Pancreas (tissue), 10 donors: Measurements from ENCODE around the gene ANXA3. TPM values are rescaled to one million over a fixed set of nuclear protein-coding genes. Genes with fewer than 3 reads are reported as not detected.

ENCODE experiments used
- ATAC-seq, 4 donors: fragments of 200-7000 bp; cut with Tn5 transposase; one replicate each; pipeline versions ENCODE4 v1.8.0 to v1.9.1; 2020; ENCODE audit warnings: mild to moderate bottlenecking in 4 of 4, moderate library complexity in 4 of 4
- DNase-seq, 6 donors: peaks; one replicate each; pipeline ENCODE4 v3.0.0-alpha.2; 2020
- FAIRE-seq: peaks from 2 replicates; lab custom pipeline; 2012; peaks lifted over from hg19 to GRCh38; lab: Jason Lieb, UNC
- H3K27ac ChIP-seq, 4 donors: fragments of 200-600 bp; sonication (generic); 1 replicate in 3 of 4; 2 replicates in 1 of 4; pipeline versions ENCODE4 v1.5.0 to v1.8.0; 2020
- H3K27me3 ChIP-seq, 4 donors: fragments of 200-600 bp; one replicate each; pipeline ENCODE4 v1.8.0; 2021
- H3K36me3 ChIP-seq, 3 donors: fragments of 200-600 bp; sonication (generic) in 1 of 3; one replicate each; pipeline versions ENCODE4 v1.5.0 to v1.8.0; 2020 to 2021
- H3K4me1 ChIP-seq, 3 donors: fragments of 200-600 bp; one replicate each; pipeline ENCODE4 v1.8.0; 2021
- H3K4me3 ChIP-seq, 4 donors: fragments of 200-600 bp; sonication (generic) in 2 of 4; one replicate each; pipeline versions ENCODE4 v1.5.0 to v1.8.0; 2020 to 2021
- H3K9me3 ChIP-seq, 4 donors: fragments of 200-600 bp; one replicate each; pipeline ENCODE4 v1.8.0; 2021
- CTCF ChIP-seq, 4 donors: fragments of 200-600 bp; sonication (generic) in 3 of 4; IDR thresholded peaks; one replicate each; pipeline versions ENCODE4 v1.5.0 to v1.8.0; 2021; ENCODE audit warnings: antibody characterized with exemption in 4 of 4
- WGBS, 2 donors: extraction: QIAGEN DNeasy Blood & Tissue Kit; methylation state at CpG; one replicate each; pipeline ENCODE4 v1.1.7; 2013; 5-methylcytosine and 5-hydroxymethylcytosine counted together
- intact Hi-C, 3 donors: fragments of 100-400 bp; cut with DNase I; formaldehyde crosslinking; loops; one replicate each; pipeline versions ENCODE4 v1.11.1 to v1.14.2; 2022
- polyA plus RNA-seq, 2 donors: library from polyadenylated mRNA; stranded (reverse); fragments of 200-250 nt; gene quantifications; one replicate each; pipeline ENCODE4 v1.2.3, GENCODE V29; 2013
- total RNA-seq, 6 donors: library from RNA; stranded (reverse); fragmentation: NEBNext Ultra II Directional in 4 of 6; extraction: Animal tissue kit (Norgen Biotek cat#: 25700) in 4 of 6; gene quantifications; one replicate each; pipeline versions ENCODE4 v1.2.1 to v1.2.4, GENCODE V29; 2021 to 2023
- donor health status: healthy with polysubstance abuse.
- donor health status: DM: no; HTN: no; CAD: no; lungs with moderate emphysema.
- donor health status: DM: no; HTN: no; CAD: no.
- donor health status: control.
- donor health status: control.
- donor health status: Bipolar disorder and iron deficiency.
- donor health status: DM: yes; HTN: yes; CAD: no.
- donor health status: DM: no; HTN: no; CAD: no.
- donor health status: DM: no; HTN: no; CAD: no.
- donor health status: DM: yes; HTN: yes; CAD: no.

Gene ANXA3
- total and polyA plus RNA-seq, 8 donors = 18.7 to 64.8 (median 29.6) TPM

DNA sequence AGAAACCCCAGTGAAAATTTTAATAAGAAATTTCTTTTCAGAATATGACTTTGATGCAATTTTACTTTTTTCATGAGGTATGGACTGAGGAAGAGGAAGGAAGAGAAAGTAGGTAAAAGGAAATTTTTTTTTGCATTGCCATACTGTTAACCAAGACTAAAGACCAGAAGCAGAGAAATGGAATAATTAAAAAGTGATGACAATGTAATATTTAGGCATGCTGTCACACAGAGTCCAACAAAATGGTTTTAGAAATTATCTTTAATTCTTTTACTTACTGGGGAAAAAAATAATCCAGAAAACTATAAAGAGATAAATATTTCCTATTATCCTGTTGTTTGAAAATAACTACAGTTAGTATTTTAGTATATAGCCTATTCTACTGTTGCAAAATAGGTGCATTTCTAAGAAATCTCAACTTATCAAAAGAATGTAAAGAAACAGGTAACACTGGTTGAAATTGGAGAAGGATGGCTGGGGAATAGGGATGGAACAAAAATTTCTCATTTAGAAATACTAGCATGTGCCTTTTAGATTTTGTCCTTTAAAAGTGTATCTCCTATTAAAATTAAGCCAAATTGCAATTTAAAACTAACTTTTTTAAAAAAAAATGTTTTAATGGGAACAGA lies 92.6 kb downstream of the ANXA3 start:
- Histone ChIP-seq H3K4me3 (no peak overlapping the region), H3K4me1 (peaks cover 0 to 12% (median 11%) of the 10 kb centered on the region in 3 donors), H3K27ac (no peak overlapping the region), H3K27me3 (no peaks in the 10 kb centered on the region), H3K9me3 (no peaks in the 10 kb centered on the region), H3K36me3 (no peaks in the 10 kb centered on the region)
- no peak for TF ChIP-seq CTCF (IDR thresholded peaks at IDR 0.05)
- DNase-seq (no peak), FAIRE-seq (no peak), ATAC-seq (no peak)
- intact Hi-C loops = no loop called here

GRCh38 chr4:78644744-78645330 lies 93.3 kb downstream of the ANXA3 start:
- H3K27me3 ChIP-seq = no peaks in the 10 kb centered on the region
- intact Hi-C loops = no loop called here
- peak overlapping the region in 2 of 4 donors; percentile 64 to 76 for H3K27ac ChIP-seq
- H3K4me3 ChIP-seq = no peak overlapping the region
- 34 to 47% methylated on average over 4 of the region's 4 CpGs for WGBS, 2 donors
- peaks cover 0 to 12% (median 11%) of the 10 kb centered on the region in 3 donors for H3K4me1 ChIP-seq
- peak; percentile 95 for FAIRE-seq
- H3K9me3 ChIP-seq = no peaks in the 10 kb centered on the region
- DNase-seq = peak in 2 of 6 donors; percentile 27 to 52
- ATAC-seq = peak; percentile 83 to 96 (median 91)
- H3K36me3 ChIP-seq = no peaks in the 10 kb centered on the region
- peak; percentile 55 to 81 (median 70) for TF ChIP-seq CTCF (IDR thresholded peaks at IDR 0.05)

DNA sequence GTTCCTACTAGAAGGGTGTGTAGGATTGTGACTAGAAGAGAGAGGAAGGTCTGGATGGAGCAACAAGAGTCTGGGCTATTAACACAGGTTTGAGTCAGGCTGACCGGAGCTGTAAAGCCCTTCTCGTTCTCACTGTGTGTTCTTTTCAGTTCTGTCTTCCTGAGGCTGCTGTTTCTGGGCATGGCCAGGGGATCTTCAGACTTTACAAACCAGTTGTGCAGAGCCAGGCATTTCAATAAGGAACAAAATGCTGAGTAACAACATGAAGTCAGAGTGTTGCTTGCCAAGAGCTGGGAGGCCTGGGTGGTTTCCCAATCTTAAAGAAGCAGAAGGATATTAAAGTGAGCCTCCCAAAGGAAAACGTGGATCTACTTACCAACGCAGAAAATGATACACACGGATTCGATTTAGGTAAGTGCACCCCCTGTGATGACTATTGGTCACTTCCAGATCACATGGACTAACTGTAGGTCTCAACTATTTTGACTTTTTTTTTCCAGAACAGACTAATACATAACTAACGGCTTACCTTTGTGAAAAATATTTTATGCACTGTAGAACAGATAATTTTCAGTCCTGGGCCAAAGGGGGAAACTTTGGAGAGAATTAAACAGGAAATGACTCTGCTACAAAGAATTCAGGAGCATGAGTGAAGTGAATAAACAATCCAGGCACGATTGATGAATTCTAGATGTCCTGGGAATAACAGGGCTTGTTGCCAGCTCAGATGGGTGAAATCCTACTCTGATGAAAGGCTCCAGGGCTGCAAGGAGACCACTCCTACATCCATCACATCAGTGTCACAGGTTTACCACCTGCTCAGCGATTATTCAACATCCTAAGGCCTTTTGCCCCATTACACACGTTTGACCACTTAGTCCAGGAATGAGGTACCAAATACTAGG lies 94.5 kb downstream of the ANXA3 start:
- Histone ChIP-seq H3K4me3 (no peak overlapping the region), H3K27me3 (no peaks in the 10 kb centered on the region), H3K27ac (peak overlapping the region; percentile 24 to 76 (median 54)), H3K9me3 (no peaks in the 10 kb centered on the region), H3K4me1 (peaks cover 0 to 12% (median 11%) of the 10 kb centered on the region in 3 donors), H3K36me3 (no peaks in the 10 kb centered on the region)
- DNase-seq (peak in 4 of 6 donors; percentile 51 to 73 (median 56)), ATAC-seq (peak; percentile 90 to 92 (median 90)), FAIRE-seq (peak; percentile 39)
- TF ChIP-seq CTCF (IDR thresholded peaks at IDR 0.05) = no peak
- intact Hi-C loops = no loop called here
- WGBS, 2 donors = 35 to 37% methylated on average over 10 of the region's 10 CpGs

- no peaks in the 10 kb centered on the region for H3K27me3 ChIP-seq
- no peak for FAIRE-seq
- no peak for ATAC-seq
- peak overlapping the region in 1 of 4 donors; percentile 64 for H3K27ac ChIP-seq
- H3K36me3 ChIP-seq = no peaks in the 10 kb centered on the region
- TF ChIP-seq CTCF (IDR thresholded peaks at IDR 0.05) = no peak
- H3K4me3 ChIP-seq = no peak overlapping the region
- intact Hi-C loops = no loop called here
- H3K9me3 ChIP-seq = no peaks in the 10 kb centered on the region
- no peak for DNase-seq
- H3K4me1 ChIP-seq = peaks cover 0 to 15% (median 11%) of the 10 kb centered on the region in 3 donors
- 87 to 93% methylated on average over 2 of the region's 2 CpGs for WGBS, 2 donors
Observed at GRCh38 chr4:78647272-78647671, 95.7 kb downstream of the ANXA3 start.
